Mesenchymal stem cell (in vitro differentiated cells and primary cell): Measurements from ENCODE around the gene DHRS4.
"Not testable (repeated sequence)": the region's sequence is repeated elsewhere in the genome, so short reads cannot be mapped to it uniquely, and the experiment has no call there.

Experiments used
- DNase-seq: peaks from one replicate; pipeline ENCODE4 v3.0.0-alpha.2; 2013
- H2AFZ ChIP-seq: one replicate; pipeline ENCODE4 v1.6.1; 2013; ENCODE audit warnings: low read depth, mild to moderate bottlenecking, control low read depth, inconsistent platforms, low read length, moderate library complexity
- H2AK5ac ChIP-seq: 2 replicates; pipeline ENCODE4 v1.6.1; 2013; ENCODE audit warnings: low read length, moderate library complexity, mild to moderate bottlenecking, inconsistent platforms; ENCODE audit not compliant: severe bottlenecking
- H2BK120ac ChIP-seq: one replicate; pipeline ENCODE4 v1.6.1; 2013; ENCODE audit warnings: low read depth, mild to moderate bottlenecking, inconsistent platforms, low read length, moderate library complexity
- H2BK12ac ChIP-seq, 2 experiments: one replicate each; pipeline ENCODE4 v1.6.1; 2013; ENCODE audit warnings: inconsistent platforms in 2 of 2, low read length in 2 of 2, mild to moderate bottlenecking in 2 of 2, moderate library complexity in 2 of 2, control low read depth in 1 of 2
- H2BK15ac ChIP-seq: one replicate; pipeline ENCODE4 v1.6.1; 2013; ENCODE audit warnings: mild to moderate bottlenecking, low read depth, inconsistent platforms; ENCODE audit not compliant: poor library complexity, severe bottlenecking
- H2BK5ac ChIP-seq: 2 replicates; pipeline ENCODE4 v1.6.1; 2013; ENCODE audit warnings: low read depth, mild to moderate bottlenecking, low read length, control low read depth, inconsistent platforms; ENCODE audit not compliant: poor library complexity, severe bottlenecking
- H3K14ac ChIP-seq, 2 experiments: one replicate each; pipeline ENCODE4 v1.6.1; 2013; ENCODE audit warnings: inconsistent platforms in 2 of 2, low read length in 2 of 2, control low read depth in 1 of 2, mild to moderate bottlenecking in 1 of 2, moderate library complexity in 1 of 2
- H3K18ac ChIP-seq, 2 experiments: one replicate each; pipeline ENCODE4 v1.6.1; 2013; ENCODE audit warnings: inconsistent platforms in 2 of 2, low read length in 2 of 2, control low read depth in 1 of 2, low read depth in 1 of 2, mild to moderate bottlenecking in 1 of 2
- H3K23ac ChIP-seq, 2 experiments: one replicate each; pipeline ENCODE4 v1.6.1; 2013; ENCODE audit warnings: inconsistent platforms in 2 of 2, low read length in 2 of 2, mild to moderate bottlenecking in 2 of 2, moderate library complexity in 2 of 2, control low read depth in 1 of 2
- H3K27ac ChIP-seq: 2 replicates; pipeline ENCODE4 v1.5.1; 2013; ENCODE audit warnings: mild to moderate bottlenecking, moderate library complexity, low read length, control low read depth, inconsistent platforms; ENCODE audit not compliant: poor library complexity, severe bottlenecking
- H3K27me3 ChIP-seq, 2 experiments: 2 replicates each; pipeline versions ENCODE4 v1.6.1 to v1.7.0; 2013; ENCODE audit warnings: low read length in 2 of 2, mild to moderate bottlenecking in 2 of 2, moderate library complexity in 2 of 2, control low read depth in 1 of 2, inconsistent platforms in 1 of 2; ENCODE audit not compliant: control insufficient read depth in 1 of 2, insufficient read depth in 1 of 2
- H3K36me3 ChIP-seq, 2 experiments: 2 replicates each; pipeline versions ENCODE4 v1.6.1 to v1.7.0; 2013; ENCODE audit warnings: low read length in 2 of 2, control low read depth in 1 of 2, inconsistent platforms in 1 of 2, low read depth in 1 of 2, mild to moderate bottlenecking in 1 of 2; ENCODE audit not compliant: insufficient read depth in 2 of 2, control insufficient read depth in 1 of 2
- H3K4ac ChIP-seq, 2 experiments: one replicate each; pipeline ENCODE4 v1.6.1; 2013; ENCODE audit warnings: inconsistent platforms in 2 of 2, low read length in 2 of 2, mild to moderate bottlenecking in 2 of 2, moderate library complexity in 2 of 2, control low read depth in 1 of 2, low read depth in 1 of 2
- H3K4me1 ChIP-seq: 2 replicates; pipeline ENCODE4 v1.6.1; 2013; ENCODE audit warnings: low read depth, low read length, control low read depth; ENCODE audit not compliant: control insufficient read depth, insufficient read depth
- H3K4me2 ChIP-seq: 2 replicates; pipeline ENCODE4 v1.6.1; 2013; ENCODE audit warnings: low read length, mild to moderate bottlenecking, inconsistent platforms; ENCODE audit not compliant: poor library complexity, severe bottlenecking
- H3K4me3 ChIP-seq, 2 experiments: 2 replicates each; pipeline versions ENCODE4 v1.5.1 to v1.7.0; 2013; ENCODE audit warnings: low read length in 2 of 2, mild to moderate bottlenecking in 2 of 2, control low read depth in 1 of 2, low read depth in 1 of 2; ENCODE audit not compliant: insufficient read depth in 1 of 2
- H3K79me1 ChIP-seq: replicated peaks from 2 replicates; pipeline ENCODE4 v1.6.1; 2013; ENCODE audit warnings: mild to moderate bottlenecking, control low read depth, low read length, inconsistent platforms; ENCODE audit not compliant: poor library complexity, severe bottlenecking
- H3K9ac ChIP-seq: 2 replicates; pipeline ENCODE4 v1.7.0; 2013; ENCODE audit warnings: mild to moderate bottlenecking, low read length, moderate library complexity
- H3K9me3 ChIP-seq: 2 replicates; pipeline ENCODE4 v1.7.0; 2013; ENCODE audit warnings: mild to moderate bottlenecking, low read length; ENCODE audit not compliant: control insufficient read depth
- H4K8ac ChIP-seq: one replicate; pipeline ENCODE4 v1.6.1; 2013; ENCODE audit warnings: inconsistent platforms, mild to moderate bottlenecking, low read length, moderate library complexity
- H4K91ac ChIP-seq: one replicate; pipeline ENCODE4 v1.6.1; 2013; ENCODE audit warnings: mild to moderate bottlenecking, low read length, inconsistent platforms
- WGBS: methylation state at CpG from one replicate; pipeline ENCODE4 v1.1.7; 2013; ENCODE audit warnings: mixed read lengths; 5-methylcytosine and 5-hydroxymethylcytosine counted together

Gene DHRS4

DNA sequence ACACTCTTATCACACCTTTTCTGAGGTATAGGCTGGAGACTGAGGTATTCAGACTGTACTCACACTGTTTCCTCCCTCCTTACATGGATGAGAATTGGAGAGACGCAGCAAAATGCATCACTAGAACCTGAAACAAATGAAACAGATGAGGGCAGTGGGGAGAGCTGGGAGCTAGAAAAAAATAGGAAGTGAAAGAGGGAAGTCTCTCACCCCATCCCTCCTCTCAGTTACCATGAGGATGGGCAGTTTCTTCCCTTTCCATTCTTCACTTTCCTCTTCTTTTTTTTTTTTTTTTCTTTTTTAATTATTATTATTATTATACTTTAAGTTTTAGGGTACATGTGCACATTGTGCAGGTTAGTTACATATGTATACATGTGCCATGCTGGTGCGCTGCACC, 48.1 kb downstream of the DHRS4 start:
- not testable (repeated sequence) for H3K27me3 ChIP-seq
- WGBS = no CpG with 5 or more reads among the region's 2 CpGs

DNA sequence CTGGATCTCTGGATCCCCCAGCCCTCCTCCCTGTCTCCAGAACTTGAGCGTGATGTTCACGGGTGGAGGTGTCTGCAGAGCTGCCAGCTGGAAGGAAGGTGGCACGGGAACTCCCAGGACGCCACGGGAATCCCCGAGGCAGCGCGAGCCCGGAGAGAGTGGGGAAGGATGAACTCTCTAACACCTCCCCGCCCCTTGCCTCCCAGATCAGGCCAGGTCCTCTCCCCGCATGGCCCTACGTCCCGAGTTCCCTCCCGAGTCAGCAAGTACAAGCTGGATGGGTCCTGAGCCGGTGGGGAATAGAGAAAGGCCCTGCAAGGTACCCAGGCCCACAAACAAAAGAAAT, 52.9 kb downstream of the DHRS4 start:
- Histone ChIP-seq H3K4me2 (peak overlapping the region; percentile 75), H3K9ac (peak overlapping the region; percentile 48), H3K4ac (peak overlapping the region in 1 of 2 experiments; percentile 69), H3K4me3 (peak overlapping the region in 1 of 2 experiments; percentile 71), H4K8ac (peak overlapping the region; percentile 54)
- H2AK5ac ChIP-seq, H4K91ac ChIP-seq, H3K79me1 ChIP-seq, H3K9me3 ChIP-seq, H2BK12ac ChIP-seq, H2BK120ac ChIP-seq, H2AFZ ChIP-seq, H2BK5ac ChIP-seq, H3K18ac ChIP-seq, H3K27me3 ChIP-seq, H3K27ac ChIP-seq, H3K23ac ChIP-seq, H3K4me1 ChIP-seq, H2BK15ac ChIP-seq, H3K36me3 ChIP-seq, H3K14ac ChIP-seq: not testable (repeated sequence)
- WGBS = 24% methylated on average over 6 of the region's 15 CpGs
- peak; percentile 6 for DNase-seq

More for the DNA sequence above, 48.1 kb downstream of the DHRS4 start:
- H4K91ac ChIP-seq, H4K8ac ChIP-seq, H3K79me1 ChIP-seq, H3K9ac ChIP-seq, H3K36me3 ChIP-seq, H3K14ac ChIP-seq, H3K4me2 ChIP-seq, H3K27ac ChIP-seq, H2BK120ac ChIP-seq, DNase-seq, H3K23ac ChIP-seq, H2BK15ac ChIP-seq, H3K4me1 ChIP-seq, H3K4ac ChIP-seq, H2AFZ ChIP-seq, H2BK12ac ChIP-seq, H3K9me3 ChIP-seq, H3K4me3 ChIP-seq, H3K18ac ChIP-seq, H2BK5ac ChIP-seq, H2AK5ac ChIP-seq: not testable (repeated sequence)

DNA sequence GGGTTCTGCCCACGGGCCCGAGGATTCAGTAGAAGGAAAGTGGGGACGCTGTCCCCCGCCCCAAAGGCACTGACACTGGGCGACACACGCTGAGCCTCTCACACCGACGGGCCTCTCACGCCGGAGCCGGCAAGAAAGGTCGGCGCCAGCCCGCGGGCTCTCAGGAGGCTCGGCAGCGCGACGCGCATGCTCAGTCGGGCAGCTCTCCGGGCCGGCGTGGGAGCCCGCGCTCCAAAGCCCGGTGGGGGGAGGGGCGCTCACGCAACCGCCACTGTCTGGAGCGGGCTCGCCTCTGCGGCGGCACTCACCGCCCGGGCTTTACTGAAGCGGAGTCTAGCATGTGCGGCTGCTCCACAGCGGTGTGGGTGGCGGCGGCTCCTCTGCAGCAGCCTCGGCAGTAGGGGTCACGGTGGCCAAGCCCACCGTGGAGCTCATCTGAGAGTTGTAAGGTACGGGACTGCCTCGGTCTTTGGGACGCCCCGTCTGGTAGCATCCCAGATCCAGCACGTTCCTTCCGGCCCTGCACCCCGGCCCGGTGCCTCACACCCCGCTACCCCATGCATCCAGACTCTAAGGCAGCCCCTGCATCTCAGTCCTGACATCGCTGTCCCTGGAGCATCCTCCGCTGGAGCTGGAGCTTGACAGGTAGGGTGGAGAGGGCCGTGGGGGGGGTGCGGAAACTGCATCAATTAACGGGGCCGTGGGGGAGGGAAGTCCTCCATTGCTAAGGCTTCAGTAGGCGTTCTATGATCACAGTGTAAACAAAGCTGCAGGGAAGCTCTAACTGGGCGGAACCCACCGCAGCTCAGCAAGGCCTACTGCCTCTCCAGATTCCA, 53.5 kb downstream of the DHRS4 start:
- not testable (repeated sequence) for H3K23ac ChIP-seq, H3K27ac ChIP-seq, H3K14ac ChIP-seq, H3K9me3 ChIP-seq, H3K36me3 ChIP-seq, H2BK12ac ChIP-seq, H3K4me1 ChIP-seq, H3K27me3 ChIP-seq, H2AK5ac ChIP-seq, H2BK5ac ChIP-seq, H2BK15ac ChIP-seq, H3K79me1 ChIP-seq
- peak; percentile 58 for DNase-seq
- peak overlapping the region; percentile 72 for H4K8ac ChIP-seq
- peak overlapping the region; percentile 48 for H3K9ac ChIP-seq
- H4K91ac ChIP-seq = peak overlapping the region; percentile 39
- H3K4ac ChIP-seq = peak overlapping the region in 1 of 2 experiments; percentile 69
- H3K18ac ChIP-seq = peak overlapping the region; percentile 62 to 78
- peak overlapping the region; percentile 34 for H2BK120ac ChIP-seq
- 1% methylated on average over 28 of the region's 62 CpGs for WGBS
- H3K4me2 ChIP-seq = peak overlapping the region; percentile 75
- H2AFZ ChIP-seq = peak overlapping the region; percentile 39
- peak overlapping the region; percentile 55 to 71 for H3K4me3 ChIP-seq

DNA sequence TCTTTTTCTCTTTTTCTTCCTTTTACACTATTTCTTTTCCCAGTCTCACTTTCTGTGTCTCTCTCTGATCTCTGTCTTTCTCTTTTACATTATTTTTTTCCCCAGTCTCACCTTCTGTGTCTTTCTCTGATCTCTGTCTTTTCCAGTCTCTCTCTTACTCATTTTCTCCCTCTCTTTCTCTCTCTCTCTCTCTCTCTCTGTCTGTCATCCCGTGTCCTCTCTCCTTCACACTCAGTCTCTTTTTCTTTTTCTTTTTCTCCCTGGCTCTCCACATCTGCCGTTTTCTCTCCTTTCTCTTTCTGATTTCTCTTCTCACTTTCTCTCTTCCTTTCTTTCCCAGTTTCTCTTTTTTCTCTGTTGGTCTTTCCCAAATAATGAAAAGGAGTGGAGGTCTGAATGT, 57.5 kb downstream of the DHRS4 start:
- no peak for DNase-seq
- Histone ChIP-seq H3K4ac (no peak overlapping the region), H2BK120ac (no peak overlapping the region), H3K23ac (no peak overlapping the region), H3K9ac (peak overlapping the region; percentile 43), H2AFZ (no peak overlapping the region), H4K8ac (no peak overlapping the region), H3K36me3 (no peaks in the 10 kb centered on the region), H2BK15ac (no peak overlapping the region), H2BK5ac (no peak overlapping the region), H3K14ac (no peak overlapping the region), H2AK5ac (no peak overlapping the region), H4K91ac (no peak overlapping the region), H3K27ac (no peak overlapping the region), H3K18ac (no peak overlapping the region), H3K79me1 (no peaks in the 10 kb centered on the region), H3K4me1 (no peaks in the 10 kb centered on the region), H3K4me3 (no peak overlapping the region), H3K9me3 (no peaks in the 10 kb centered on the region), H3K27me3 (no peaks in the 10 kb centered on the region), H3K4me2 (no peak overlapping the region), H2BK12ac (no peak overlapping the region)
- 88% methylated on average over 2 of the region's 2 CpGs for WGBS
